Gastroesophageal sphincter (tissue), 3 donors: Measurements from ENCODE around the gene RBFOX2.

Experiments
- CTCF ChIP-seq, 4 experiments: fragments of 200-600 bp in 2 of 4; fragments of 450-650 bp in 2 of 4; sonication (generic) in 1 of 4; IDR thresholded peaks; one replicate each; pipeline ENCODE4 v1.5.1; 2017 to 2019; ENCODE audit warnings: antibody characterized with exemption in 4 of 4, mild to moderate bottlenecking in 2 of 4, moderate library complexity in 2 of 4
- POLR2A ChIP-seq, 2 donors: fragments of 450-650 bp; IDR thresholded peaks; one replicate each; pipeline ENCODE4 v1.6.1; 2017; ENCODE audit warnings: antibody characterized with exemption in 2 of 2, mild to moderate bottlenecking in 2 of 2, moderate library complexity in 1 of 2

GRCh38 chr22:35986088-35986487 lies 42.5 kb downstream of the RBFOX2 start:
- no peak for TF ChIP-seq CTCF (IDR thresholded peaks at IDR 0.05)
- no peak for TF ChIP-seq POLR2A (IDR thresholded peaks at IDR 0.05)
